Measurements from ENCODE around the gene KCNQ2. TPM values are rescaled to one million over a fixed set of nuclear protein-coding genes. Genes with fewer than 3 reads are reported as not detected.

KCNQ2 gene
- polyA plus RNA-seq, 3 donors = not detected

DNA sequence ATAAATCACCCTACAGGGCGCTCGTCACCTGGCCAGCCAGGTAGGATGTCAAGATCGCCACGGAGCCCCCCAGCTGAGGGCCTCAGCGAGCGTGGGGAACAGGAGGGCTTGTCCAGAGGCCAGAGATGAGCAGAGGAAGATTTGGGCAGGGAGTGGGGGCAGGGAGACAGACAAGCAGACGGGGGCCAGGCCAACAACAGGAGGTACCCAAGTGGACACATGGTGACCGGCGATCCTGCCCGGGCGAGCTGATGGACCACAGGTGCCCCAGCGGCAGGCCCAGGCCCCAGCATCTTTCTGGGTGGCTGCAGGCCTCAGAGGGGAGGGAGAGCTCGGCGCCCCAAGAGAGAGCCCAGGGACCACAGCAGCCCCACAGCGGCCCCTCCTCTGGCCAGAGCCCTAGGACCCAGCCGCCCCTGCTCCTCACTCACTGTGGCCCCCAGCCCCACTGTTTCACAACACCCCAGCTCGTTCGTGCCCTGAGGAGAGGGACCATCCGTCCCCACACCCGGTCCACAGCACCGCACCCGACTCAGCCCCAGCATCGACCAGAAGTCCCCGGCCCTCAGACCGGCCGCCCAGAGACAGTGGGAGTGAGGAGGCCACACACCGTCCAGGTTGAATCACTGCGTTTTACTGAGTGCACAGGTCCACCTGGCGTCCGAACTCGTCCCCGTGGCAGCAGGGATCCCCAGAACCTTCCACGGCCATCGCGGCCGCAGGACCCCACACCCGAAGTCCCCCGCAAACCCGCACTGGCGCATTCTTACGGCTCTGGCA is 72.7 kb downstream of the KCNQ2 start:
- 95% methylated on average over 35 of the region's 41 CpGs for WGBS (ENCODE audit: insufficient coverage)
- H3K4me2 ChIP-seq (replicated peaks; ENCODE audit: extremely low read depth, low read length, poor library complexity, severe bottlenecking) = no peak overlapping the region
- H3K79me2 ChIP-seq (ENCODE audit: insufficient read depth, low read length) = no peaks in the 10 kb centered on the region
- intact Hi-C loops (cut with micrococcal nuclease) = no loop called here
- H3K36me3 Mint-ChIP-seq = no peaks in the 10 kb centered on the region
- no peaks in the 10 kb centered on the region for H3K27me3 ChIP-seq (ENCODE audit: control insufficient read depth in 2 of 2, insufficient read depth in 2 of 2, low read length in 2 of 2)
- no peak overlapping the region for H3K4me3 Mint-ChIP-seq
- H3K9me3 ChIP-seq (replicated peaks in 1 of 2; ENCODE audit: control insufficient read depth in 1 of 2, insufficient read depth in 1 of 2, low read length in 2 of 2) = no peaks in the 10 kb centered on the region
- no peak overlapping the region for H3K4me3 ChIP-seq (replicated peaks in 1 of 3; ENCODE audit: low read depth in 2 of 3, low read length in 3 of 3)
- H3K4me1 Mint-ChIP-seq = no peaks in the 10 kb centered on the region
- TF ChIP-seq, protein P1, sequence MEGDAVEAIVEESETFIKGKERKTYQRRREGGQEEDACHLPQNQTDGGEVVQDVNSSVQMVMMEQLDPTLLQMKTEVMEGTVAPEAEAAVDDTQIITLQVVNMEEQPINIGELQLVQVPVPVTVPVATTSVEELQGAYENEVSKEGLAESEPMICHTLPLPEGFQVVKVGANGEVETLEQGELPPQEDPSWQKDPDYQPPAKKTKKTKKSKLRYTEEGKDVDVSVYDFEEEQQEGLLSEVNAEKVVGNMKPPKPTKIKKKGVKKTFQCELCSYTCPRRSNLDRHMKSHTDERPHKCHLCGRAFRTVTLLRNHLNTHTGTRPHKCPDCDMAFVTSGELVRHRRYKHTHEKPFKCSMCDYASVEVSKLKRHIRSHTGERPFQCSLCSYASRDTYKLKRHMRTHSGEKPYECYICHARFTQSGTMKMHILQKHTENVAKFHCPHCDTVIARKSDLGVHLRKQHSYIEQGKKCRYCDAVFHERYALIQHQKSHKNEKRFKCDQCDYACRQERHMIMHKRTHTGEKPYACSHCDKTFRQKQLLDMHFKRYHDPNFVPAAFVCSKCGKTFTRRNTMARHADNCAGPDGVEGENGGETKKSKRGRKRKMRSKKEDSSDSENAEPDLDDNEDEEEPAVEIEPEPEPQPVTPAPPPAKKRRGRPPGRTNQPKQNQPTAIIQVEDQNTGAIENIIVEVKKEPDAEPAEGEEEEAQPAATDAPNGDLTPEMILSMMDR (IDR thresholded peaks at IDR 0.05) = no peak
- H4K20me1 ChIP-seq (ENCODE audit: insufficient read depth, low read length) = no peaks in the 10 kb centered on the region
- H3K27me3 Mint-ChIP-seq (ENCODE audit: low read depth in 3 of 3) = peaks cover 2 to 12% (median 8%) of the 10 kb centered on the region in 3 donors
- H3K36me3 ChIP-seq (replicated peaks in 1 of 2; ENCODE audit: control insufficient read depth in 1 of 2, insufficient read depth in 2 of 2, low read length in 2 of 2) = no peaks in the 10 kb centered on the region
- no peak overlapping the region for H2AFZ ChIP-seq (ENCODE audit: insufficient read depth, low read depth, low read length, poor library complexity, severe bottlenecking)
- no peak for DNase-seq
- no peak overlapping the region for H3K27ac Mint-ChIP-seq
- H3K27ac ChIP-seq (ENCODE audit: low read depth in 1 of 2, low read length in 2 of 2) = no peak overlapping the region
- H3K4me1 ChIP-seq (ENCODE audit: control insufficient read depth in 1 of 2, insufficient read depth in 2 of 2, low read length in 2 of 2) = no peaks in the 10 kb centered on the region
- H3K9ac ChIP-seq (ENCODE audit: insufficient read depth, low read length, poor library complexity, severe bottlenecking) = no peak overlapping the region
- H3K9me3 Mint-ChIP-seq = peaks cover 0 to 2% (median 0%) of the 10 kb centered on the region in 7 donors

DNA sequence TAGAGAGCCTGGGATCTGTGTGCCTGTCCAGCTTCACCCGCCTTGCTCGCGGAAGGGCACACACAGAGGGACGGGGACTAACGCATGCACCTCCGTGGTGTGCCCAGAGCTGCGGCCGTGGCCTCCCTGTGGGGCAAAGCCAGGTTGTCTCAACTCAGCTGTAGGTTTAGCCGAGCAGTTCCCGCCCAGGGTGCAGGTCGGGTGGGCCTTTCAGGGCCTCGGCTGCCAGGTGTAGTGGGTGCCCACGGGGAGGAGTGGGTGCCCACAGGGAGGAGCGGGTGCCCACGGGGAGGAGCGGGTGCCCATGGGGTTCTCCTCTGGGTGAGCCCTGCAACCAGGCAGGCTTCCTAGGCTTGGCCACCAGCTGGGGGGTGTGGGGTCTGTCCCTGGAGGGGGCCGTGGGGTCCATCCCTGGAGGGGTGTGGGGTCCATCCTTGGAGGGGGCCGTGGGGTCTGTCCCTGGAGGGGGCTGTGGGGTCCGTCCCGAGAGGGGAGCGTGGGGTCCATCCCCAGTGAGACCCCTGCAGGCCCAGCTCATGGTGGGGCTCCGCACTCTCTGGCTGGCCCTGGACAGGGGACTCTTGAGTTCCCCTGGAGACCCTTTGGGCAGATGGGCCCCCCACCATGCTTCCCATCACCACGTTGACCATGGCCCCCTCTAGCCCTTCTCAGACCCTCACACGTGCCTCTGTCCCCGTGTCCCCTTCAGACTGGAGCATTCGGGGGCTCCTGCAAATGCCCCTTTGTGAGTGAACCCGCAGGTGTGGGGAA is 73.5 kb downstream of the KCNQ2 start:
- Histone ChIP-seq H3K27me3 (ENCODE audit: control insufficient read depth in 2 of 2, insufficient read depth in 2 of 2, low read length in 2 of 2) (no peaks in the 10 kb centered on the region), H3K36me3 (replicated peaks in 1 of 2; ENCODE audit: control insufficient read depth in 1 of 2, insufficient read depth in 2 of 2, low read length in 2 of 2) (no peaks in the 10 kb centered on the region), H4K20me1 (ENCODE audit: insufficient read depth, low read length) (no peaks in the 10 kb centered on the region), H3K4me1 (ENCODE audit: control insufficient read depth in 1 of 2, insufficient read depth in 2 of 2, low read length in 2 of 2) (no peaks in the 10 kb centered on the region), H3K79me2 (ENCODE audit: insufficient read depth, low read length) (no peaks in the 10 kb centered on the region), H3K9ac (ENCODE audit: insufficient read depth, low read length, poor library complexity, severe bottlenecking) (no peak overlapping the region), H3K27ac (ENCODE audit: low read depth in 1 of 2, low read length in 2 of 2) (no peak overlapping the region), H3K9me3 (replicated peaks in 1 of 2; ENCODE audit: control insufficient read depth in 1 of 2, insufficient read depth in 1 of 2, low read length in 2 of 2) (no peaks in the 10 kb centered on the region), H2AFZ (ENCODE audit: insufficient read depth, low read depth, low read length, poor library complexity, severe bottlenecking) (no peak overlapping the region), H3K4me3 (replicated peaks in 1 of 3; ENCODE audit: low read depth in 2 of 3, low read length in 3 of 3) (no peak overlapping the region), H3K4me2 (replicated peaks; ENCODE audit: extremely low read depth, low read length, poor library complexity, severe bottlenecking) (no peak overlapping the region)
- Mint-ChIP-seq H3K36me3 (no peaks in the 10 kb centered on the region), H3K27ac (no peak overlapping the region), H3K4me3 (no peak overlapping the region), H3K27me3 (ENCODE audit: low read depth in 3 of 3) (peaks cover 2 to 20% (median 13%) of the 10 kb centered on the region in 3 donors), H3K9me3 (peaks cover 0 to 2% (median 0%) of the 10 kb centered on the region in 7 donors), H3K4me1 (no peaks in the 10 kb centered on the region)
- TF ChIP-seq, protein P1 (IDR thresholded peaks at IDR 0.05) = no peak
- no peak for DNase-seq
- 88% methylated on average over 24 of the region's 27 CpGs for WGBS (ENCODE audit: insufficient coverage)
- intact Hi-C loops (cut with micrococcal nuclease) = no loop called here
